Upper lobe of left lung (tissue), 6 donors: ENCODE data around the gene RDM1. TPM values are rescaled to one million over a fixed set of nuclear protein-coding genes. Genes with fewer than 3 reads are reported as not detected.
A peak's percentile ranks its signal among the peaks of the same experiment; 100 is the strongest.
"Not testable (repeated sequence)": the region's sequence is repeated elsewhere in the genome, so short reads cannot be mapped to it uniquely, and the experiment has no call there.

ENCODE experiments used
- ATAC-seq, 2 donors: fragments of 200-7000 bp; cut with Tn5 transposase; one replicate each; pipeline ENCODE4 v1.9.1; 2022; ENCODE audit warnings: mild to moderate bottlenecking in 2 of 2, moderate library complexity in 2 of 2; ENCODE audit not compliant: low FRiP score in 2 of 2
- DNase-seq, 2 donors: peaks; one replicate each; pipeline ENCODE4 v3.0.0-alpha.2; 2019 to 2020
- H3K27ac ChIP-seq, 4 donors: fragments of 200-600 bp; sonication (generic); one replicate each; pipeline ENCODE4 v1.5.1; 2016 to 2019
- H3K27me3 ChIP-seq, 4 donors: fragments of 200-600 bp; sonication (generic); one replicate each; pipeline ENCODE4 v1.5.1; 2017 to 2019
- H3K36me3 ChIP-seq, 4 donors: fragments of 200-600 bp; sonication (generic); one replicate each; pipeline ENCODE4 v1.5.1; 2016 to 2019
- H3K4me1 ChIP-seq, 4 donors: fragments of 200-600 bp; sonication (generic); one replicate each; pipeline ENCODE4 v1.5.1; 2018 to 2019
- H3K4me3 ChIP-seq, 4 donors: fragments of 200-600 bp; sonication (generic); one replicate each; pipeline ENCODE4 v1.5.1; 2017 to 2019; ENCODE audit warnings: mild to moderate bottlenecking in 2 of 4, moderate library complexity in 1 of 4
- H3K9me3 ChIP-seq, 4 donors: fragments of 200-600 bp; sonication (generic); one replicate each; pipeline ENCODE4 v1.5.1; 2018 to 2019
- CTCF ChIP-seq, 6 experiments: fragments of 450-650 bp in 4 of 6; fragments of 200-600 bp in 2 of 6; sonication (generic) in 2 of 6; IDR thresholded peaks; one replicate each; pipeline ENCODE4 v1.5.1; 2016 to 2019; ENCODE audit warnings: antibody characterized with exemption in 6 of 6
- EP300 ChIP-seq, 4 donors: sonication (generic); formaldehyde crosslinking; IDR thresholded peaks; one replicate each; pipeline ENCODE4 v1.5.1; 2017; ENCODE audit warnings: antibody characterized with exemption in 4 of 4, control low read depth in 2 of 4
- POLR2A ChIP-seq, 4 donors: fragments of 450-650 bp; IDR thresholded peaks; one replicate each; pipeline ENCODE4 v1.5.1; 2016 to 2017; ENCODE audit warnings: antibody characterized with exemption in 4 of 4, mild to moderate bottlenecking in 2 of 4
- POLR2AphosphoS5 ChIP-seq, 2 donors: sonication (generic); formaldehyde crosslinking; IDR thresholded peaks; one replicate each; pipeline ENCODE4 v1.5.1; 2017; ENCODE audit warnings: antibody characterized with exemption in 2 of 2
- WGBS, 2 donors: methylation state at CpG; one replicate each; pipeline ENCODE4 v1.1.5; 2017 to 2018; 5-methylcytosine and 5-hydroxymethylcytosine counted together
- total RNA-seq, 6 donors: library from RNA; depleted of rRNA in 4 of 6; stranded (reverse); fragments of >200 nt in 4 of 6; gene quantifications; one replicate each; pipeline versions ENCODE4 v1.1.0 to v1.2.1, GENCODE V29; 2016 to 2021
- donor health status: DM: no; HTN: no; CAD: no; lungs with moderate emphysema.
- donor health status: DM: no; HTN: yes; CAD: no; lungs with severe emphysema.

Gene RDM1
- total RNA-seq, 6 donors from 2014 or later: not detected

- TF ChIP-seq POLR2A (IDR thresholded peaks at IDR 0.05) (no peak), POLR2AphosphoS5 (IDR thresholded peaks at IDR 0.05) (no peak), CTCF (IDR thresholded peaks at IDR 0.05) (no peak), EP300 (IDR thresholded peaks at IDR 0.05) (no peak)
- H3K36me3 ChIP-seq: no peaks in the 10 kb centered on the region
- ATAC-seq (no peak), DNase-seq (peak in 1 of 2 donors; percentile 30)
- no peaks in the 10 kb centered on the region for H3K9me3 ChIP-seq
- peaks cover 0 to 10% (median 0%) of the 10 kb centered on the region in 4 donors for H3K4me1 ChIP-seq
- no peaks in the 10 kb centered on the region for H3K27me3 ChIP-seq
- 73 to 75% methylated on average over 5 of the region's 5 CpGs for WGBS, 2 donors
- no peak overlapping the region for H3K4me3 ChIP-seq
- H3K27ac ChIP-seq: no peak overlapping the region
Observed at GRCh38 chr17:35900280-35900679, 30.3 kb downstream of the RDM1 start.

- no peaks in the 10 kb centered on the region for H3K36me3 ChIP-seq
- peaks cover 0 to 10% (median 0%) of the 10 kb centered on the region in 4 donors for H3K4me1 ChIP-seq
- H3K9me3 ChIP-seq: no peaks in the 10 kb centered on the region
- WGBS, 2 donors: 50 to 53% methylated on average over 3 to 6 of the region's 6 CpGs
- TF ChIP-seq CTCF (IDR thresholded peaks at IDR 0.05) (no peak), POLR2AphosphoS5 (IDR thresholded peaks at IDR 0.05) (no peak), EP300 (IDR thresholded peaks at IDR 0.05) (no peak), POLR2A (IDR thresholded peaks at IDR 0.05) (no peak)
- ATAC-seq (no peak), DNase-seq (peak in 1 of 2 donors; percentile 35)
- no peak overlapping the region for H3K4me3 ChIP-seq
- no peak overlapping the region for H3K27ac ChIP-seq
- H3K27me3 ChIP-seq: no peaks in the 10 kb centered on the region
Observed at GRCh38 chr17:35898283-35899070, 32.1 kb downstream of the RDM1 start.

- peaks cover 0 to 10% (median 0%) of the 10 kb centered on the region in 4 donors for H3K4me1 ChIP-seq
- not testable (repeated sequence) for H3K36me3 ChIP-seq, H3K27ac ChIP-seq, H3K27me3 ChIP-seq, DNase-seq, H3K9me3 ChIP-seq, H3K4me3 ChIP-seq, ATAC-seq
- WGBS, 2 donors: 91 to 96% methylated on average over 7 of the region's 7 CpGs
Observed at GRCh38 chr17:35897772-35898171, 32.8 kb downstream of the RDM1 start.

GRCh38 chr17:35895636-35896587 lies 34.7 kb downstream of the RDM1 start:
- DNase-seq: peak in 1 of 2 donors; percentile 40
- no peak for TF ChIP-seq EP300 (IDR thresholded peaks at IDR 0.05)
- H3K27me3 ChIP-seq: no peaks in the 10 kb centered on the region

GRCh38 chr17:35894206-35894605 lies 36.4 kb downstream of the RDM1 start:
- H3K9me3 ChIP-seq: no peaks in the 10 kb centered on the region
- no peak for ATAC-seq
- H3K4me1 ChIP-seq: peaks cover 0 to 22% (median 5%) of the 10 kb centered on the region in 4 donors
- H3K27ac ChIP-seq: no peak overlapping the region
- TF ChIP-seq POLR2AphosphoS5 (IDR thresholded peaks at IDR 0.05) (no peak), POLR2A (IDR thresholded peaks at IDR 0.05) (no peak), EP300 (IDR thresholded peaks at IDR 0.05) (no peak), CTCF (IDR thresholded peaks at IDR 0.05) (no peak)
- WGBS, 2 donors: 95 to 100% methylated on average over 7 of the region's 7 CpGs
- no peak overlapping the region for H3K4me3 ChIP-seq
- DNase-seq: no peak
- no peaks in the 10 kb centered on the region for H3K36me3 ChIP-seq
- no peaks in the 10 kb centered on the region for H3K27me3 ChIP-seq

More at GRCh38 chr17:35895636-35896587, 34.7 kb downstream of the RDM1 start:
- 59 to 64% methylated on average over 13 to 14 of the region's 14 CpGs for WGBS, 2 donors
- no peaks in the 10 kb centered on the region for H3K9me3 ChIP-seq
- peaks cover 0 to 14% (median 0%) of the 10 kb centered on the region in 4 donors for H3K4me1 ChIP-seq
- no peaks in the 10 kb centered on the region for H3K36me3 ChIP-seq
- ATAC-seq: peak; percentile 35 to 61
- H3K4me3 ChIP-seq: no peak overlapping the region
- H3K27ac ChIP-seq: no peak overlapping the region
